HCT116 (cell line): ENCODE data around the gene SERPINI1. TPM values are rescaled to one million over a fixed set of nuclear protein-coding genes. Genes with fewer than 3 reads are reported as not detected.

ENCODE experiments used
- ATAC-seq: fragments of 200-7000 bp; cut with Tn5 transposase; 2 replicates; pipeline ENCODE4 v1.9.1; 2020; ENCODE audit warnings: mild to moderate bottlenecking, moderate library complexity
- BruUV-seq: library from RNA; stranded (reverse); fragments of 400-500 nt; replicated peaks from 2 replicates; lab custom pipeline; 2021; lab: Mats Ljungman, UMichigan
- CTCF ChIA-PET: fragments of 300-600 bp; sonication (Branson Sonifier 250); formaldehyde crosslinking; loops from one replicate; lab custom pipeline; 2021; ENCODE audit warnings: antibody characterized with exemption; lab: Charles Lee
- POLR2A ChIA-PET: fragments of 300-600, 350-600 bp; sonication (Branson Sonifier 250); formaldehyde crosslinking; loops from one replicate; lab custom pipeline; 2021; ENCODE audit warnings: antibody characterized with exemption; lab: Charles Lee
- RAD21 ChIA-PET, 2 experiments: fragments of 300-600 bp; sonication (Branson Sonifier 250); formaldehyde crosslinking; loops; one replicate each; lab custom pipeline; 2023; ENCODE audit warnings: low total read pairs in 2 of 2; ENCODE audit not compliant: uncharacterized antibody in 2 of 2, unreplicated experiment in 2 of 2, low non-redundant PET in 1 of 2; lab: Charles Lee
- DNase-seq: peaks from one replicate; pipeline ENCODE4 v3.0.0-alpha.2; 2010; ENCODE audit warnings: low read depth, low spot score
- H2AFZ ChIP-seq: fragments of 200-600 bp; shearing (Covaris generic), sonication (generic); 2 replicates; pipeline ENCODE4 v1.6.1; 2017; ENCODE audit warnings: low read depth, mixed run types, mixed read lengths, antibody characterized with exemption, low read length; ENCODE audit not compliant: poor library complexity, severe bottlenecking
- H3K27ac ChIP-seq: 2 replicates; pipeline ENCODE4 v1.5.1; 2012; ENCODE audit warnings: low read depth, low read length
- H3K27me3 ChIP-seq: fragments of 200-600 bp; sonication (generic); 2 replicates; pipeline ENCODE4 v1.6.1; 2016; ENCODE audit warnings: mixed run types, low read length, mixed read lengths; ENCODE audit not compliant: insufficient read depth
- H3K36me3 ChIP-seq, 2 experiments: fragments of 200-500 bp in 1 of 2; fragments of 200-600 bp in 1 of 2; sonication (Bioruptor generic) in 1 of 2; sonication (generic) in 1 of 2; 2 replicates each; pipeline versions ENCODE4 v1.5.1 to v1.6.1; 2014 to 2016; ENCODE audit warnings: low read length in 2 of 2, inconsistent platforms in 1 of 2, mixed read lengths in 1 of 2, mixed run types in 1 of 2; ENCODE audit not compliant: insufficient read depth in 2 of 2, control insufficient read depth in 1 of 2
- H3K4me1 ChIP-seq, 2 experiments: fragments of 200-600 bp in 1 of 2; sonication (generic) in 1 of 2; 2 replicates each; pipeline versions ENCODE4 v1.5.1 to v1.6.1; 2012 to 2017; ENCODE audit warnings: low read length in 2 of 2, inconsistent platforms in 1 of 2, mild to moderate bottlenecking in 1 of 2, mixed read lengths in 1 of 2, mixed run types in 1 of 2, moderate library complexity in 1 of 2; ENCODE audit not compliant: insufficient read depth in 2 of 2, control insufficient read depth in 1 of 2
- H3K4me2 ChIP-seq: fragments of 200-600 bp; sonication (generic); 2 replicates; pipeline ENCODE4 v1.6.1; 2017; ENCODE audit warnings: mixed run types, low read length, mixed read lengths
- H3K4me3 ChIP-seq, 2 experiments: fragments of 200-600 bp in 1 of 2; sonication (generic) in 1 of 2; replicated peaks in 1 of 2; 2 replicates each; pipeline ENCODE4 v1.5.1; 2011 to 2016; ENCODE audit warnings: low read length in 2 of 2, control low read depth in 1 of 2, low read depth in 1 of 2, mild to moderate bottlenecking in 1 of 2, mixed read lengths in 1 of 2, mixed run types in 1 of 2
- H3K79me2 ChIP-seq: fragments of 200-600 bp; sonication (generic); 2 replicates; pipeline ENCODE4 v1.6.1; 2017; ENCODE audit warnings: mild to moderate bottlenecking, mixed run types, low read length, moderate library complexity, mixed read lengths; ENCODE audit not compliant: insufficient read depth
- H3K9ac ChIP-seq: fragments of 200-600 bp; sonication (generic); 2 replicates; pipeline ENCODE4 v1.6.1; 2016; ENCODE audit warnings: low read length, mixed read lengths
- H3K9me2 ChIP-seq: fragments of 200-600 bp; sonication (generic), shearing (Covaris generic); 2 replicates; pipeline ENCODE4 v1.6.1; 2017; ENCODE audit warnings: mixed run types, mild to moderate bottlenecking, moderate library complexity; ENCODE audit not compliant: insufficient read depth
- H3K9me3 ChIP-seq, 2 experiments: fragments of 200-500 bp in 1 of 2; fragments of 200-600 bp in 1 of 2; sonication (Bioruptor generic) in 1 of 2; sonication (generic) in 1 of 2; 2 replicates each; pipeline ENCODE4 v1.6.1; 2014 to 2017; ENCODE audit warnings: low read length in 2 of 2, mixed read lengths in 2 of 2, inconsistent platforms in 1 of 2, low read depth in 1 of 2, mild to moderate bottlenecking in 1 of 2, mixed run types in 1 of 2, moderate library complexity in 1 of 2; ENCODE audit not compliant: control insufficient read depth in 1 of 2, insufficient read depth in 1 of 2
- H4K20me1 ChIP-seq: fragments of 200-600 bp; sonication (generic), shearing (Covaris generic); 2 replicates; pipeline ENCODE4 v1.6.1; 2017; ENCODE audit warnings: mixed run types, mild to moderate bottlenecking, moderate library complexity; ENCODE audit not compliant: insufficient read depth
- CBX3 ChIP-seq: IDR thresholded peaks from 2 replicates; pipeline ENCODE4 v1.6.1; 2012; ENCODE audit warnings: low read depth
- CEBPB ChIP-seq: IDR thresholded peaks from 2 replicates; pipeline ENCODE4 v1.6.1; 2012; ENCODE audit warnings: low read depth
- EGR1 ChIP-seq: IDR thresholded peaks from 2 replicates; pipeline ENCODE4 v1.6.1; 2012; ENCODE audit warnings: low read depth
- ELF1 ChIP-seq: IDR thresholded peaks from 2 replicates; pipeline ENCODE4 v1.6.1; 2012; ENCODE audit warnings: low read depth, borderline replicate concordance
- EZH2 ChIP-seq: fragments of 200-600 bp; sonication (generic); IDR thresholded peaks from 2 replicates; pipeline ENCODE4 v1.6.1; 2017; ENCODE audit warnings: antibody characterized with exemption, mixed run types
- FOSL1 ChIP-seq: IDR thresholded peaks from 2 replicates; pipeline ENCODE4 v1.6.1; 2012; ENCODE audit warnings: low read depth
- JUND ChIP-seq: IDR thresholded peaks from 2 replicates; pipeline ENCODE4 v1.6.1; 2012
- POLR2A ChIP-seq: IDR thresholded peaks from 2 replicates; pipeline ENCODE4 v1.7.0; 2011; ENCODE audit warnings: borderline replicate concordance; ENCODE audit not compliant: insufficient read depth, insufficient read length; ENCODE audit errors: extremely low read depth
- POLR2AphosphoS5 ChIP-seq: IDR thresholded peaks from 2 replicates; pipeline ENCODE4 v1.6.1; 2011; ENCODE audit warnings: mild to moderate bottlenecking, low read depth, low read length, moderate library complexity
- RAD21 ChIP-seq: IDR thresholded peaks from 2 replicates; pipeline ENCODE4 v1.6.1; 2012; ENCODE audit warnings: low read depth, mild to moderate bottlenecking
- SIN3A ChIP-seq: IDR thresholded peaks from 2 replicates; pipeline ENCODE4 v1.6.1; 2012; ENCODE audit warnings: low read depth
- SP1 ChIP-seq: IDR thresholded peaks from 2 replicates; pipeline ENCODE4 v1.6.1; 2012; ENCODE audit warnings: low read depth
- SRF ChIP-seq: IDR thresholded peaks from 2 replicates; pipeline ENCODE4 v1.6.1; 2012; ENCODE audit warnings: low read depth
- TCF7L2 ChIP-seq: IDR thresholded peaks from 2 replicates; pipeline ENCODE4 v1.7.0; 2011; ENCODE audit warnings: borderline replicate concordance, inconsistent platforms; ENCODE audit not compliant: insufficient read depth, insufficient read length; ENCODE audit errors: extremely low read depth
- YY1 ChIP-seq: IDR thresholded peaks from 2 replicates; pipeline ENCODE4 v1.6.1; 2011; ENCODE audit warnings: low read length, low read depth, moderate library complexity, mild to moderate bottlenecking; ENCODE audit not compliant: insufficient replicate concordance; ENCODE audit errors: extremely low read depth
- ZFX ChIP-seq: fragments of 450-650 bp; IDR thresholded peaks from 2 replicates; pipeline ENCODE4 v1.6.1; 2017
- ZNF274 ChIP-seq: fragments of 200-500 bp; sonication (Bioruptor generic); IDR thresholded peaks from 2 replicates; pipeline ENCODE4 v1.6.1; 2014; ENCODE audit warnings: mild to moderate bottlenecking, low read depth, low read length, inconsistent platforms
- intact Hi-C: fragments of 100-400 bp; cut with micrococcal nuclease; formaldehyde crosslinking; loops from 2 replicates; pipeline ENCODE4 v1.10.0; 2022
- total RNA-seq: library from RNA; stranded (reverse); gene quantifications from one replicate; pipeline ENCODE4 v1.2.1, GENCODE V29; 2021; ENCODE audit not compliant: unreplicated experiment
- TF ChIP-seq, protein P1 (sequence below): IDR thresholded peaks from 2 replicates; pipeline ENCODE4 v1.6.1; 2012
- TF ChIP-seq, protein P2 (sequence below): IDR thresholded peaks from 2 replicates; pipeline ENCODE4 v1.6.1; 2012
- TF ChIP-seq, protein P3 (sequence below), 3 experiments: fragments of 200-600 bp in 1 of 3; sonication (generic) in 1 of 3; IDR thresholded peaks in 2 of 3; conservative IDR thresholded peaks in 1 of 3; 2 replicates each; pipeline ENCODE4 v1.5.1; 2012 to 2017; ENCODE audit warnings: low read depth in 2 of 3, low read length in 2 of 3, antibody characterized with exemption in 1 of 3, borderline replicate concordance in 1 of 3, control low read depth in 1 of 3, mild to moderate bottlenecking in 1 of 3, mixed read lengths in 1 of 3, mixed run types in 1 of 3, moderate library complexity in 1 of 3; ENCODE audit not compliant: insufficient read depth in 1 of 3

SERPINI1 gene
- total RNA-seq, 1 experiment from 2014 or later, result 6.5 TPM

DNA sequence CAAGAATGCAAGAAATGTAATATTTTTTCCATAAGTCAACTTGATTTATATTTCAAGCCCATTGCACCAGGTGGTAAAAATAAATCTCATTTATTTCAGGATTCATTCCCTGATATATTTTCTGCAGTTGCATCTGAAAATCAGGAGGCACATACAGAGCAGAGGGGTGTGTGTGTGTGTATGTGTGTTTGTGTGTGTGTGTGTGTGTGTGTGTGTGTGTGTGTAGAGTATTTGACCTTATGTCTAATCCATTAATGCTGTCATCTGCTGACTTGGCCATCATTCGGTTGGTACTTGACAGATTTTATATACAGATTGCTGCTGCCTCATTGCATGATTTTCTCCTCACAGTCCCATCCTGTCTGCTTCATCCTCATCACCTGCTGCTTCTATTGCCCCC is 118.5 kb downstream of the SERPINI1 start:
- no peaks in the 10 kb centered on the region for H3K27me3 ChIP-seq
- POLR2A ChIA-PET, result no interaction called here
- RAD21 ChIA-PET, result no interaction called here
- no peak overlapping the region for H3K27ac ChIP-seq
- intact Hi-C loops, result no loop called here
- no peaks in the 10 kb centered on the region for H3K79me2 ChIP-seq
- H3K36me3 ChIP-seq, result no peaks in the 10 kb centered on the region
- no peak overlapping the region for H3K4me3 ChIP-seq
- H3K4me2 ChIP-seq, result no peak overlapping the region
- no peaks in the 10 kb centered on the region for H3K4me1 ChIP-seq
- H2AFZ ChIP-seq, result no peak overlapping the region
- H3K9ac ChIP-seq, result no peak overlapping the region
- ATAC-seq (no peak), DNase-seq (no peak)
- H4K20me1 ChIP-seq, result no peaks in the 10 kb centered on the region
- BruUV-seq, result no TSS peak
- TF ChIP-seq RAD21 (no peak), JUND (no peak), POLR2A (no peak), EGR1 (no peak), CBX3 (no peak), POLR2AphosphoS5 (no peak), CEBPB (no peak), SIN3A (no peak), YY1 (no peak), SP1 (no peak)
- TF ChIP-seq, protein P1, sequence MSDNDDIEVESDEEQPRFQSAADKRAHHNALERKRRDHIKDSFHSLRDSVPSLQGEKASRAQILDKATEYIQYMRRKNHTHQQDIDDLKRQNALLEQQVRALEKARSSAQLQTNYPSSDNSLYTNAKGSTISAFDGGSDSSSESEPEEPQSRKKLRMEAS, result no peak
- TF ChIP-seq, protein P2, sequence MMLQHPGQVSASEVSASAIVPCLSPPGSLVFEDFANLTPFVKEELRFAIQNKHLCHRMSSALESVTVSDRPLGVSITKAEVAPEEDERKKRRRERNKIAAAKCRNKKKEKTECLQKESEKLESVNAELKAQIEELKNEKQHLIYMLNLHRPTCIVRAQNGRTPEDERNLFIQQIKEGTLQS, result no peak
- H3K9me2 ChIP-seq, result no peaks in the 10 kb centered on the region
- CTCF ChIA-PET, result interaction anchor here (1.0 kb wide), 1 partner anchor 28 kb away, joined by 3 read pairs; no protein-coding TSS in a partner anchor
- no peaks in the 10 kb centered on the region for H3K9me3 ChIP-seq

DNA sequence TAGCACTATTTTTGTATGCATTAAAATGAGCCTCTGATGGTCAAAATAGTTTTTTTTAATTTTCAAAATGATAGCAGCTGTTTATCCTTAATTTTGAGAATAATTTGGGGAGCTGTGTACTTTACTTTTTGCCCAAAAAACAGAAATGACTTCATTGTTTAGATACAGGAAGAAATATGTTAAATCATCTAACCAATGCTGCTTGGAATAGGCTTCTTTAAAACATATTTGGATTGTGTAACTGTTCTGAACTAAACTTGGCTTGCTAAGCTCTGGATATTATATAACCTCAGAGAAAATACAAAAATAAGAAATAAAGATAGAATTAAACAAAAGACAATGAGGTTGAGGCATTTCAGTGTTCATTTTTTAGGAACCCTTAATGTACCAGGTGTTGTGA is 119.3 kb downstream of the SERPINI1 start:
- Histone ChIP-seq H3K36me3 (no peaks in the 10 kb centered on the region), H4K20me1 (no peaks in the 10 kb centered on the region), H3K9ac (no peak overlapping the region), H3K9me2 (no peaks in the 10 kb centered on the region), H3K79me2 (no peaks in the 10 kb centered on the region), H3K9me3 (no peaks in the 10 kb centered on the region), H3K4me1 (no peaks in the 10 kb centered on the region), H3K27ac (no peak overlapping the region), H3K27me3 (no peaks in the 10 kb centered on the region), H2AFZ (no peak overlapping the region), H3K4me2 (no peak overlapping the region), H3K4me3 (no peak overlapping the region)
- BruUV-seq, result no TSS peak
- ATAC-seq (no peak), DNase-seq (no peak)
- RAD21 ChIA-PET, result no interaction called here
- CTCF ChIA-PET, result no interaction called here
- POLR2A ChIA-PET, result no interaction called here
- intact Hi-C loops, result no loop called here
- no peak for TF ChIP-seq CBX3
- TF ChIP-seq SRF, result no peak
- TF ChIP-seq, protein P3, sequence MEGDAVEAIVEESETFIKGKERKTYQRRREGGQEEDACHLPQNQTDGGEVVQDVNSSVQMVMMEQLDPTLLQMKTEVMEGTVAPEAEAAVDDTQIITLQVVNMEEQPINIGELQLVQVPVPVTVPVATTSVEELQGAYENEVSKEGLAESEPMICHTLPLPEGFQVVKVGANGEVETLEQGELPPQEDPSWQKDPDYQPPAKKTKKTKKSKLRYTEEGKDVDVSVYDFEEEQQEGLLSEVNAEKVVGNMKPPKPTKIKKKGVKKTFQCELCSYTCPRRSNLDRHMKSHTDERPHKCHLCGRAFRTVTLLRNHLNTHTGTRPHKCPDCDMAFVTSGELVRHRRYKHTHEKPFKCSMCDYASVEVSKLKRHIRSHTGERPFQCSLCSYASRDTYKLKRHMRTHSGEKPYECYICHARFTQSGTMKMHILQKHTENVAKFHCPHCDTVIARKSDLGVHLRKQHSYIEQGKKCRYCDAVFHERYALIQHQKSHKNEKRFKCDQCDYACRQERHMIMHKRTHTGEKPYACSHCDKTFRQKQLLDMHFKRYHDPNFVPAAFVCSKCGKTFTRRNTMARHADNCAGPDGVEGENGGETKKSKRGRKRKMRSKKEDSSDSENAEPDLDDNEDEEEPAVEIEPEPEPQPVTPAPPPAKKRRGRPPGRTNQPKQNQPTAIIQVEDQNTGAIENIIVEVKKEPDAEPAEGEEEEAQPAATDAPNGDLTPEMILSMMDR (IDR thresholded peaks at IDR 0.05 in 2 of 3, conservative IDR thresholded peaks at IDR 0.05 in 1 of 3; ENCODE audit: borderline replicate concordance in 1 of 3, insufficient read depth in 1 of 3, low read depth in 2 of 3, low read length in 2 of 3), result no peak
- no peak for TF ChIP-seq FOSL1
- TF ChIP-seq JUND, result no peak
- TF ChIP-seq ELF1, result no peak
- no peak for TF ChIP-seq RAD21
- no peak for TF ChIP-seq POLR2A
- no peak for TF ChIP-seq ZNF274
- no peak for TF ChIP-seq SIN3A
- TF ChIP-seq, protein P1, result no peak
- no peak for TF ChIP-seq ZFX
- no peak for TF ChIP-seq POLR2AphosphoS5
- TF ChIP-seq CEBPB, result no peak
- TF ChIP-seq EGR1, result no peak
- TF ChIP-seq EZH2, result no peak
- TF ChIP-seq TCF7L2, result no peak
